PC-3 (cell line): ENCODE measurements around the gene SLC38A6. TPM values are rescaled to one million over a fixed set of nuclear protein-coding genes. Genes with fewer than 3 reads are reported as not detected.
"Not testable (repeated sequence)": the region's sequence is repeated elsewhere in the genome, so short reads cannot be mapped to it uniquely, and the experiment has no call there.

Experiments used
- ATAC-seq: fragments of 200-7000 bp; cut with Tn5 transposase; 2 replicates; pipeline ENCODE4 v1.9.1; 2020; ENCODE audit warnings: mild to moderate bottlenecking, moderate library complexity
- BruUV-seq: library from RNA; stranded (reverse); fragments of 400-500 nt; replicated peaks from 2 replicates; lab custom pipeline; 2021; lab: Mats Ljungman, UMichigan
- CTCF ChIA-PET: fragments of 300-600 bp; sonication (Branson Sonifier 250); formaldehyde crosslinking; loops from one replicate; lab custom pipeline; 2022; ENCODE audit warnings: antibody characterized with exemption; lab: Charles Lee
- POLR2A ChIA-PET: fragments of 300-600 bp; sonication (Branson Sonifier 250); formaldehyde crosslinking; loops from one replicate; lab custom pipeline; 2022; ENCODE audit warnings: antibody characterized with exemption; ENCODE audit not compliant: unreplicated experiment; lab: Charles Lee
- DNase-seq: peaks from one replicate; pipeline ENCODE4 v3.0.0-alpha.2; 2015
- H2AFZ ChIP-seq: fragments of 300-600 bp; sonication (generic); 2 replicates; pipeline ENCODE4 v1.6.0; 2016; ENCODE audit warnings: antibody characterized with exemption, low read length
- H3F3A ChIP-seq: fragments of 300-600 bp; sonication (generic); one replicate; pipeline ENCODE4 v1.6.0; 2017; ENCODE audit warnings: antibody characterized with exemption, low read length, control low read depth, mild to moderate bottlenecking; ENCODE audit not compliant: unreplicated experiment
- H3K27ac ChIP-seq: fragments of 300-600 bp; sonication (generic); 2 replicates; pipeline ENCODE4 v1.5.1; 2016; ENCODE audit warnings: mild to moderate bottlenecking, low read length
- H3K27me3 ChIP-seq: fragments of 300-600 bp; sonication (generic); 2 replicates; pipeline ENCODE4 v1.6.1; 2016; ENCODE audit warnings: low read length, mixed read lengths
- H3K36me3 ChIP-seq: fragments of 300-600 bp; sonication (generic); 2 replicates; pipeline ENCODE4 v1.6.1; 2016; ENCODE audit warnings: low read depth, mixed run types, low read length, mixed read lengths
- H3K4me1 ChIP-seq: fragments of 300-600 bp; sonication (generic); 2 replicates; pipeline ENCODE4 v1.5.1; 2016; ENCODE audit warnings: low read length; ENCODE audit not compliant: insufficient read depth
- H3K4me2 ChIP-seq: fragments of 300-600 bp; sonication (generic); 2 replicates; pipeline ENCODE4 v1.6.0; 2016; ENCODE audit warnings: low read length
- H3K4me3 ChIP-seq: fragments of 300-600 bp; sonication (generic); 2 replicates; pipeline ENCODE4 v1.5.1; 2016; ENCODE audit warnings: mild to moderate bottlenecking, low read length, mixed read lengths
- H3K79me2 ChIP-seq: fragments of 300-600 bp; sonication (generic); 2 replicates; pipeline ENCODE4 v1.6.1; 2017; ENCODE audit warnings: low read length, mixed read lengths
- H3K9ac ChIP-seq: fragments of 300-600 bp; sonication (generic); 2 replicates; pipeline ENCODE4 v1.6.0; 2016; ENCODE audit warnings: mild to moderate bottlenecking, low read length
- H3K9me2 ChIP-seq: fragments of 300-600 bp; sonication (generic); replicated peaks from 2 replicates; pipeline ENCODE4 v1.6.1; 2016; ENCODE audit warnings: mixed run types, low read length, mixed read lengths
- H3K9me3 ChIP-seq: fragments of 300-600 bp; sonication (generic); 2 replicates; pipeline ENCODE4 v1.6.1; 2016; ENCODE audit warnings: low read length, mixed read lengths
- H4K20me1 ChIP-seq: fragments of 300-600 bp; sonication (generic); 2 replicates; pipeline ENCODE4 v1.6.1; 2016; ENCODE audit warnings: low read length, mixed read lengths
- CTCF ChIP-seq: fragments of 300-600 bp; sonication (generic); conservative IDR thresholded peaks from 2 replicates; pipeline ENCODE4 v1.5.1; 2017; ENCODE audit warnings: antibody characterized with exemption, low read depth, mild to moderate bottlenecking, low read length
- EZH2 ChIP-seq: fragments of 300-600 bp; sonication (generic); IDR thresholded peaks from one replicate; pipeline ENCODE4 v1.6.1; 2017; ENCODE audit warnings: antibody characterized with exemption, mild to moderate bottlenecking, low read length; ENCODE audit not compliant: unreplicated experiment
- EZH2phosphoT487 ChIP-seq: fragments of 300-600 bp; sonication (generic); IDR thresholded peaks from 2 replicates; pipeline ENCODE4 v1.6.1; 2018; ENCODE audit warnings: mild to moderate bottlenecking, antibody characterized with exemption, low read length, borderline replicate concordance
- intact Hi-C: fragments of 100-400 bp; cut with micrococcal nuclease; formaldehyde crosslinking; loops from 2 replicates; pipeline ENCODE4 v1.9.0; 2023
- total RNA-seq: library from RNA; depleted of rRNA; stranded (reverse); fragments of >200 nt; gene quantifications from 2 replicates; pipeline ENCODE4 v1.2.3, GENCODE V29; 2014

SLC38A6 gene
- total RNA-seq, 1 experiment from 2014 or later = 28.0 TPM

- no peaks in the 10 kb centered on the region for H3K27me3 ChIP-seq
- no peak overlapping the region for H3K4me2 ChIP-seq
- H2AFZ ChIP-seq = no peak overlapping the region
- TF ChIP-seq CTCF (no peak), EZH2phosphoT487 (no peak), EZH2 (no peak)
- no peaks in the 10 kb centered on the region for H3K9me3 ChIP-seq
- H4K20me1 ChIP-seq = no peaks in the 10 kb centered on the region
- no TSS peak for BruUV-seq
- no peak overlapping the region for H3K9ac ChIP-seq
- H3K4me3 ChIP-seq = no peak overlapping the region
- H3K79me2 ChIP-seq = no peaks in the 10 kb centered on the region
- H3K4me1 ChIP-seq = peaks cover 26% of the 10 kb centered on the region
- ChIA-PET POLR2A (interaction anchor here (0.6 kb wide), 1 partner anchor 448 kb away, joined by 4 read pairs; no protein-coding TSS in a partner anchor), CTCF (interaction anchor here (0.7 kb wide), 1 partner anchor 17 kb away, joined by 3 read pairs; no protein-coding TSS in a partner anchor)
- ATAC-seq (no peak), DNase-seq (no peak)
- H3F3A ChIP-seq = no peaks in the 10 kb centered on the region
- H3K9me2 ChIP-seq = no peaks in the 10 kb centered on the region
- intact Hi-C loops = no loop called here
- no peaks in the 10 kb centered on the region for H3K36me3 ChIP-seq
- no peak overlapping the region for H3K27ac ChIP-seq
Measured at GRCh38 chr14:61091657-61092273, 110.7 kb downstream of the SLC38A6 start.

DNA sequence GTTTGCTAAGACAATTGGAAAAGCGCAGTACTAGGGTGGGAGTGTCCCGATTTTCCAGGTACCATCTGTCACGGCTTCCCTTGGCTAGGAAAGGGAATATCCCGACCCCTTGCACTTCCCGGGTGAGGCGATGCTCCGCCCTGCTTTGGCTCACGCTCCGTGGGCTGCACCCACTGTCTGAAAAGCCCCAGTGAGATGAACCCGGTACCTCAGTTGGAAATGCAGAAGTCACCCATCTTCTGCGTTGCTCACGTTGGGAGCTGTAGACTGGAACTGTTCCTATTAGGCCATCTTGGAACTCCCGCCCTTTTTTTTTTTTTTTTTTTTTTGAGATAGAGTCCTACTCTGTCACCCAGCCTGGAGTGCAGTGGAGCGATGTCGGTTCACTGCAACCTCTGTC is 117.1 kb downstream of the SLC38A6 start:
- H3K4me2 ChIP-seq, BruUV-seq, H3F3A ChIP-seq, H4K20me1 ChIP-seq, H3K79me2 ChIP-seq, ATAC-seq, H3K36me3 ChIP-seq, H3K9me3 ChIP-seq, DNase-seq, H3K27me3 ChIP-seq, H3K9ac ChIP-seq, H3K4me3 ChIP-seq, H2AFZ ChIP-seq, H3K9me2 ChIP-seq: not testable (repeated sequence)
- Histone ChIP-seq H3K4me1 (peaks cover 34% of the 10 kb centered on the region), H3K27ac (peak overlapping the region; percentile 71)
- intact Hi-C loops = loop anchor here (1.0 kb wide), 1 partner anchor 10 kb away; no protein-coding TSS in a partner anchor
- ChIA-PET CTCF (interaction anchor here (0.5 kb wide), 1 partner anchor 72 kb away, joined by 3 read pairs; no protein-coding TSS in a partner anchor), POLR2A (interaction anchor here (0.7 to 1.0 kb wide), 3 partner anchors 20 to 216 kb away, joined by 3 read pairs; no protein-coding TSS in a partner anchor)

DNA sequence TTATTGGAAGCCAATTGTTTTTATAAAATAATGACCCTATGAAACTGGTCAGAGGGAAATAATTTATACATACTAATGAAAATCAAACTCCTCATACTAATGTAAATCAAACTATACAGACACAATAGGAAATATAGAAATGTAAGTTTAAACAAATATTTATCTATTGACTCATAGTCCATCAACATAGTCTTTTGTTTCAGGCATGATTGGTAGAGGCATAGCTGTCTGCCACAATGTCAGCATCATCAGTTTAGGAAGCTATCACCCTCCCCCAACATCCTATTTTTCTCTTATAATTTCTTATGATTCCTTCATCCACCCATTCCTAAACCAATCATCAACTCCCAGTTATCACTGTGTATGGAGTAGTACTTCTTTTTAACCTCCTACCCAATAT is 117.7 kb downstream of the SLC38A6 start:
- no peak overlapping the region; the same call in 1 of the 2 replicates for H3K4me2 ChIP-seq
- no TSS peak for BruUV-seq

More for the DNA sequence above, 117.7 kb downstream of the SLC38A6 start:
- Histone ChIP-seq H3K4me1 (peaks cover 40% of the 10 kb centered on the region), H3K27me3 (no peaks in the 10 kb centered on the region), H3K27ac (peak overlapping the region; percentile 71), H3K36me3 (no peaks in the 10 kb centered on the region), H4K20me1 (no peaks in the 10 kb centered on the region), H3K79me2 (no peaks in the 10 kb centered on the region), H3K4me3 (no peak overlapping the region), H3K9me2 (no peaks in the 10 kb centered on the region), H3K9me3 (no peaks in the 10 kb centered on the region), H3K9ac (no peak overlapping the region), H3F3A (peaks cover 14% of the 10 kb centered on the region), H2AFZ (no peak overlapping the region)
- intact Hi-C loops = loop anchor here (1.0 kb wide), 1 partner anchor 10 kb away; no protein-coding TSS in a partner anchor
- POLR2A ChIA-PET = interaction anchor here (0.5 to 1.0 kb wide), 5 partner anchors 20 to 663 kb away, joined by 3 to 10 read pairs (median 3); no protein-coding TSS in a partner anchor
- DNase-seq (peak; percentile 74), ATAC-seq (peak; percentile 62)
- CTCF ChIA-PET = interaction anchor here (0.5 to 0.7 kb wide), 2 partner anchors 36 to 73 kb away, joined by 3 to 4 read pairs; no protein-coding TSS in a partner anchor
- TF ChIP-seq CTCF = no peak
- no peak for TF ChIP-seq EZH2
- TF ChIP-seq EZH2phosphoT487 = no peak
